ENCODE measurements around the gene HPD.

Gene HPD

GRCh38 chr12:121858662-121859572 is at the start of gene HPD:
Gene HPD, minus strand, starts transcription at chr12:121858859. Its CDS starts 36 bp downstream, at chr12:121858823.
- TF ChIP-seq PKNOX1 (IDR thresholded peaks at IDR 0.05) (peak; percentile 40; the same call in 1 of the 2 replicates), ARNT (IDR thresholded peaks at IDR 0.05) (no peak)
- ChIA-PET CTCF (no interaction called here), POLR2A (no interaction called here)
- DNase-seq (ENCODE audit: extremely low spot score): no peak

GRCh38 chr12:121905746-121906145 is 47.1 kb upstream of the HPD start:
- ChIA-PET POLR2A (no interaction called here), CTCF (no interaction called here)
- TF ChIP-seq LEF1 (IDR thresholded peaks at IDR 0.05; ENCODE audit: borderline replicate concordance) (no peak), PKNOX1 (IDR thresholded peaks at IDR 0.05) (no peak), ZNF384 (IDR thresholded peaks at IDR 0.05) (no peak), L3MBTL2 (conservative IDR thresholded peaks at IDR 0.05) (no peak)
- no peak for DNase-seq (ENCODE audit: extremely low spot score)

- ChIA-PET CTCF (no interaction called here), POLR2A (no interaction called here)
- TF ChIP-seq SP1 (IDR thresholded peaks at IDR 0.05) (no peak), ELF4 (IDR thresholded peaks at IDR 0.05) (no peak), FOXM1 (IDR thresholded peaks at IDR 0.05; ENCODE audit: borderline replicate concordance) (no peak), LEF1 (IDR thresholded peaks at IDR 0.05; ENCODE audit: borderline replicate concordance) (no peak), FOXK2 (IDR thresholded peaks at IDR 0.05) (no peak), L3MBTL2 (conservative IDR thresholded peaks at IDR 0.05) (no peak), TARDBP (IDR thresholded peaks at IDR 0.05) (no peak), ARNT (IDR thresholded peaks at IDR 0.05) (no peak), FOXA1 (IDR thresholded peaks at IDR 0.05) (no peak), BHLHE40 (IDR thresholded peaks at IDR 0.05; ENCODE audit: borderline replicate concordance) (no peak), CTBP1 (IDR thresholded peaks at IDR 0.05; ENCODE audit: borderline replicate concordance) (no peak), HDGF (IDR thresholded peaks at IDR 0.05; ENCODE audit: borderline replicate concordance) (no peak), ZNF384 (IDR thresholded peaks at IDR 0.05) (no peak)
- no peak for DNase-seq (ENCODE audit: extremely low spot score)
These were observed 44.5 kb upstream of the HPD start for GRCh38 chr12:121903202-121903601.

- ChIA-PET CTCF (no interaction called here), POLR2A (no interaction called here)
- DNase-seq (ENCODE audit: extremely low spot score): no peak
- TF ChIP-seq L3MBTL2 (conservative IDR thresholded peaks at IDR 0.05): no peak
- no peak for TF ChIP-seq SUZ12 (IDR thresholded peaks at IDR 0.05)
- TF ChIP-seq PKNOX1 (IDR thresholded peaks at IDR 0.05): no peak
- TF ChIP-seq ARNT (IDR thresholded peaks at IDR 0.05): no peak
- no peak for TF ChIP-seq ELF4 (IDR thresholded peaks at IDR 0.05)
- TF ChIP-seq NFRKB (IDR thresholded peaks at IDR 0.05): no peak
- no peak for TF ChIP-seq CTBP1 (IDR thresholded peaks at IDR 0.05; ENCODE audit: borderline replicate concordance)
- no peak for TF ChIP-seq FOXM1 (IDR thresholded peaks at IDR 0.05; ENCODE audit: borderline replicate concordance)
- no peak for TF ChIP-seq TARDBP (IDR thresholded peaks at IDR 0.05)
- TF ChIP-seq ZNF384 (IDR thresholded peaks at IDR 0.05): no peak
- no peak for TF ChIP-seq FOXK2 (IDR thresholded peaks at IDR 0.05)
- no peak for TF ChIP-seq SP1 (IDR thresholded peaks at IDR 0.05)
These were observed 40.9 kb upstream of the HPD start for GRCh38 chr12:121899590-121899989.

GRCh38 chr12:121898287-121898686 is 39.6 kb upstream of the HPD start:
- ChIA-PET CTCF (no interaction called here), POLR2A (no interaction called here)
- TF ChIP-seq LEF1 (IDR thresholded peaks at IDR 0.05; ENCODE audit: borderline replicate concordance): no peak
- TF ChIP-seq SUZ12 (IDR thresholded peaks at IDR 0.05): no peak
- TF ChIP-seq BHLHE40 (IDR thresholded peaks at IDR 0.05; ENCODE audit: borderline replicate concordance): no peak
- no peak for TF ChIP-seq TARDBP (IDR thresholded peaks at IDR 0.05)
- TF ChIP-seq L3MBTL2 (conservative IDR thresholded peaks at IDR 0.05): no peak
- TF ChIP-seq ARNT (IDR thresholded peaks at IDR 0.05): no peak
- TF ChIP-seq FOXM1 (IDR thresholded peaks at IDR 0.05; ENCODE audit: borderline replicate concordance): no peak
- no peak for TF ChIP-seq CTBP1 (IDR thresholded peaks at IDR 0.05; ENCODE audit: borderline replicate concordance)
- TF ChIP-seq HDGF (IDR thresholded peaks at IDR 0.05; ENCODE audit: borderline replicate concordance): no peak
- TF ChIP-seq SP1 (IDR thresholded peaks at IDR 0.05): no peak
- TF ChIP-seq FOXA1 (IDR thresholded peaks at IDR 0.05): no peak
- TF ChIP-seq FOXK2 (IDR thresholded peaks at IDR 0.05): no peak
- TF ChIP-seq PKNOX1 (IDR thresholded peaks at IDR 0.05): no peak
- no peak for TF ChIP-seq ZNF384 (IDR thresholded peaks at IDR 0.05)
- no peak for TF ChIP-seq ELF4 (IDR thresholded peaks at IDR 0.05)
- TF ChIP-seq NFRKB (IDR thresholded peaks at IDR 0.05): no peak
- DNase-seq (ENCODE audit: extremely low spot score): no peak

- TF ChIP-seq PKNOX1 (IDR thresholded peaks at IDR 0.05): no peak
- TF ChIP-seq ELF4 (IDR thresholded peaks at IDR 0.05): no peak
- TF ChIP-seq HDGF (IDR thresholded peaks at IDR 0.05; ENCODE audit: borderline replicate concordance): no peak
- TF ChIP-seq LEF1 (IDR thresholded peaks at IDR 0.05; ENCODE audit: borderline replicate concordance): no peak
- TF ChIP-seq SUZ12 (IDR thresholded peaks at IDR 0.05): no peak
- DNase-seq (ENCODE audit: extremely low spot score): no peak
- ChIA-PET CTCF (no interaction called here), POLR2A (interaction anchor here (0.6 to 1.1 kb wide), 2 partner anchors 92 to 191 kb away, joined by 3 read pairs; no protein-coding TSS in a partner anchor)
These were observed 36.0 kb upstream of the HPD start for GRCh38 chr12:121894633-121895032.

All from HEK293T (cell line).